Measurements from ENCODE around the gene ANKK1.

- TF ChIP-seq CTCF (IDR thresholded peaks at IDR 0.05; ENCODE audit: insufficient read depth, low read depth, low read length) (no peak), EZH2 (IDR thresholded peaks at IDR 0.05; ENCODE audit: insufficient read depth, low read length) (no peak)
These were observed 12.2 kb upstream of the ANKK1 start for GRCh38 chr11:113375402-113375801.
